22Rv1 (cell line): ENCODE measurements around the gene RAB11A.

Experiments used
- CTCF ChIP-seq: fragments of 450-650 bp; IDR thresholded peaks from 2 replicates; pipeline ENCODE4 v1.5.1; 2017; ENCODE audit warnings: mild to moderate bottlenecking
- ZFX ChIP-seq: fragments of 450-650 bp; IDR thresholded peaks from 2 replicates; pipeline ENCODE4 v1.6.1; 2017; ENCODE audit warnings: antibody characterized with exemption, borderline replicate concordance

DNA sequence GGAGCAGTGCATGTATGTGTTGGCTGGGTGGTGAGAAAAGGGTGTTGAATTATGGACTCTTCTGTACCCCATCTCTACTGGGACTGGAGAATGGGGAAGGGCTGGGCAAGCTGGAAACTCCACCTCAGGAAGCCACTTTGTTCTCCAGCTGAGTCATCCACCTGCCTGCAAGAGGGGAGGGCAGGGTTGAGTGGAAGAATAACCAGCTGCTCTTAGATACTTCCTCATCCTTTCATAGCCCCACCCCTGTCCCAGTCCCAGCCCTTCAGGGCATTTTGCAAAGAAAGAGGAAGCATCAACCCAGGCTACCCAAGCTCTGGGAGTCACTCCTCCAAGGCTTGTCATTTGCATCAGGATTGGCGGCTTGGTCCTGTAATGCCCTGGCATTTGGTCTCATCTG lies 33.1 kb downstream of the RAB11A start:
- TF ChIP-seq CTCF (no peak), ZFX (no peak)
